WERI-Rb-1 (cell line): ENCODE measurements around the gene MAD1L1.
"Not testable (repeated sequence)": the region's sequence is repeated elsewhere in the genome, so short reads cannot be mapped to it uniquely, and the experiment has no call there.

Source experiments
- DNase-seq: peaks from one replicate; pipeline ENCODE4 v3.0.0-alpha.2; 2020
- H3K27ac ChIP-seq: fragments of 250-450 bp; sonication (Bioruptor Pico); 2 replicates; pipeline ENCODE4 v1.5.1; 2020; ENCODE audit warnings: mild to moderate bottlenecking, moderate library complexity
- H3K27me3 ChIP-seq: fragments of 250-450 bp; sonication (Bioruptor Pico); 2 replicates; pipeline ENCODE4 v1.5.1; 2021; ENCODE audit warnings: mild to moderate bottlenecking, low read depth, moderate library complexity; ENCODE audit not compliant: insufficient read depth, severe bottlenecking
- H3K36me3 ChIP-seq: fragments of 250-450 bp; sonication (Bioruptor Pico); 2 replicates; pipeline ENCODE4 v1.5.1; 2020; ENCODE audit warnings: mild to moderate bottlenecking, moderate library complexity
- H3K4me3 ChIP-seq: 2 replicates; pipeline ENCODE4 v1.5.1; 2011; ENCODE audit warnings: low read depth, mild to moderate bottlenecking, control low read depth, low read length
- H3K9me3 ChIP-seq: fragments of 250-450 bp; sonication (Bioruptor Pico); 2 replicates; pipeline ENCODE4 v1.5.1; 2021; ENCODE audit warnings: mild to moderate bottlenecking, moderate library complexity; ENCODE audit not compliant: severe bottlenecking
- CTCF ChIP-seq: IDR thresholded peaks from 2 replicates; pipeline ENCODE4 v1.5.1; 2011; ENCODE audit warnings: low read depth, mild to moderate bottlenecking, control low read depth, inconsistent platforms, low read length

The MAD1L1 gene

GRCh38 chr7:1931256-1931950, 301.3 kb downstream of the MAD1L1 start:
- Histone ChIP-seq H3K9me3 (no peaks in the 10 kb centered on the region), H3K4me3 (no peak overlapping the region), H3K27ac (no peak overlapping the region), H3K36me3 (peaks cover 6% of the 10 kb centered on the region; the same call in 1 of the 2 replicates), H3K27me3 (no peaks in the 10 kb centered on the region)
- no peak for DNase-seq
- no peak for TF ChIP-seq CTCF

DNA sequence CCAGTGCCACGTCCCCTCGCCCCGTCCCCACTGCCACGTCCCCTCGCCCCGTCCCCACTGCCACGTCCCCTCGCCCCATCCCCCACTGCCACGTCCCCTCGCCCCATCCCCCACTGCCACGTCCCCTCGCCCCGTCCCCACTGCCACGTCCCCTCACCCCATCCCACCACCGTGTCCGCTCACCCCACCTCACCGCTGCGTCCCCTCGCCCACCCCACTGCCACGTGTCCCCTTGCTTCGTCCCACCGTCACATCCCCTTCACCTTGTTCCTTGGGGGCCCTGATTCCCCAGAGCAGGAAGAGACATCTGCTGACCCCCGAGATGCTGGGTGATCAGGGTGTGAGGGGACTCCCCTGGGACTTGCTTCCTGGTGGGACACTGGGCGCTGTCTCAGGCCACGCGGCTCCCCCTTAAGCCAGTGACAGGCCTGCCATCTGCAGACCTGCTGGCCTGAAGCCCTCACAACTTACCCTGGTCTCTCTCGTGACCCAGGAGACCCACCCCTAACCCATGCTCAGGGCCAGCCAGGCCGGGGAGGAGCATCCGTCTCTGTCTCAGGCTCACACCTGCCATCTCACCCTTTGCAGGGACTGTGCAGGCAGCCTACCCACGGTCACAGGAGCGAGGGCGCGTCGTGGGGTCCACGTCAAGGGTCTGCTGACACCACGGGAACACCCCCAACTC, 302.2 kb downstream of the MAD1L1 start:
- H3K4me3 ChIP-seq, result no peak overlapping the region
- TF ChIP-seq CTCF, result no peak
- H3K27ac ChIP-seq, result no peak overlapping the region
- H3K36me3 ChIP-seq, result peaks cover 3% of the 10 kb centered on the region; the same call in 1 of the 2 replicates
- no peaks in the 10 kb centered on the region for H3K9me3 ChIP-seq
- H3K27me3 ChIP-seq, result no peaks in the 10 kb centered on the region
- no peak for DNase-seq

DNA sequence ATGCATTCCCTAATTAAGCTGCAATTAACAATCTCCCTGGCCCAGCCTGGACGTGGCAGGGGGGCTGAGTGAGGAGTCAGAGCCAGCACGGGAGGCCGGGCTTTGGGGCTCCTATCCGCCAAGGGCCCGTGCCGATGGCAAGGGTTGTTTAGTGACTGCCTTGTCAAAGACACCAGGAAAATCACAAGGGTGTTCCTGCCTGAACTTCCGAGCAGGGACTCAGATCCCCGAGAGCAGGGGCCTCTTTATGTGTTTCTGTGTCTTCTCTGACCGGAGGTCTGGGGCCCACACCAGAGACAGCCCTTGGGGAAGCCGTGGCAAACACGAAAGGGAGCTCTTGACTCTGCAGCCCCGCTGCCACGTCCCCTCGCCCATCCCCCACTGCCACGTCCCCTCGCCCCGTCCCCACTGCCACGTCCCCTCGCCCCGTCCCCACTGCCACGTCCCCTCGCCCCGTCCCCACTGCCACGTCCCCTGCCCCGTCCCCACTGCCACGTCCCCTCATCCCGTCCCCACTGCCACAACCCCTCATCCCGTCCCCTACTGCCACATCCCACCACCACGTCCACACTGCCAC, 303.3 kb downstream of the MAD1L1 start:
- DNase-seq, H3K27ac ChIP-seq, H3K4me3 ChIP-seq, H3K9me3 ChIP-seq, H3K27me3 ChIP-seq, H3K36me3 ChIP-seq: not testable (repeated sequence)

DNA sequence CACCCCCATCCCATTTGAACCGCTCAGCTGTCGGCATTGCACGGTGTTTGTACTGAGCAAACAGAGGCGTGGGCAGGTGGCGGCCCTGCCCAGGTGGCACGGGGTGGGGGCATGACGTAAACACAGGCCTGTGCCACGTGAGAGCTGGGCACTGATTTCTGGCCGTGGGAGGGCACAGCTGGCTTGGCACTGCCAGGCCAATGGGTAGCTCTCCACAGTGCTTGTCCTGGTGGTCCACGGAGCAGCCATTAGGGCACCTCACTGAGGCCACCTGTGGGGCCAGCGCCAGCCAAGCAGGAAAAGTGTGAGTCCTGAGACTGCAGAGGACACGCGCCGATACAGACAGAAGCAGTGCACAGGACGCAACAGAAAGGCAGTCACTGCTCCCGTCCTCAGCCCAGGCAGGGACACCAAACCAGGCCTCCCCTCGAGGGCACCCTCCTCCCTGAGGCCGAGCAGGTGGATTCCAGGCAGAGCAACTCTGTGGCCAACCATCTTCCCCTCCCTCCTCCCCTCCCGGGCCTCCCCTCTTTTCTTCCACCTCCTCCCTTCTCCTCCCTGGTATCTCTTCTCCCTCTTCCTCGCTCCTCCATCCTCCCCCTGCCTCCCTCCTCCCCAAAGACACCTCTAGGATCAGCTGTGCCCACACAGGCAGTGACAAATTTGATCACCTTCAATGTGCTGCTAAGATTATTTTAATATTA, 303.9 kb downstream of the MAD1L1 start:
- no peaks in the 10 kb centered on the region for H3K36me3 ChIP-seq
- H3K9me3 ChIP-seq, result no peaks in the 10 kb centered on the region
- TF ChIP-seq CTCF, result no peak
- no peaks in the 10 kb centered on the region for H3K27me3 ChIP-seq
- H3K4me3 ChIP-seq, result no peak overlapping the region
- no peak overlapping the region for H3K27ac ChIP-seq
- no peak for DNase-seq

DNA sequence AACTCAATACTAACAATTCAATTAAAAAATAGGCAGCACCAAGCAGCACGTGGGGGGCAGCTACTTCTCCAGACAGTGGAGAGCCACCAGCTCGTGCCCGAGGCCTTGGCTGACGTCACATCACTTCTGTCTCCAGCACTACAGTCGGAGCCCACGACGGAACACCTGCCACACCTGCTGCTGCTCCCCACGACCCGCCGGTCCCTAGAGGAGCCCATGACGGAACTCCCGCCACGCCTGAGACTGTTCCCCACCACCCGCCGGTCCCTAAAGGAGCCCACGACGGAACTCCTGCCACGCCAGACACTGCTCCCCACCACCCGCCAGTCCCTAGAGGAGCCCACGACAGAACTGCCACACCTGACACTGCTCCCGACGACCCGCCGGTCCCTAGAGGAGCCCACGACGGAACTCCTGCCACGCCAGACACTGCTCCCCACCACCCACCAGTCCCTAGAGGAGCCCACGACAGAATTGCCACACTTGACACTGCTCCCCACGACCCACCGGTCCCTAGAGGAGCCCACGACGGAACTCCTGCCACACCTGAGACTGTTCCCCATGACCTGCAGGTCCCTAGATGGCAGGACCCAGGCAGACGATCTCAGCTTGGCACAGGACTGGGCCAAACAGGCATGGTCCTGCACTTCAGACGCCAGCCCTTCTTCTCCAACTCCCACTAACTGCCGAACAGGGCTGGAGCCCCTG, 304.7 kb downstream of the MAD1L1 start:
- DNase-seq, result no peak
- H3K27me3 ChIP-seq, result no peaks in the 10 kb centered on the region

More for the DNA sequence above, 304.7 kb downstream of the MAD1L1 start:
- no peak overlapping the region for H3K4me3 ChIP-seq
- no peaks in the 10 kb centered on the region for H3K9me3 ChIP-seq
- no peak overlapping the region for H3K27ac ChIP-seq
- no peak for TF ChIP-seq CTCF
- no peaks in the 10 kb centered on the region for H3K36me3 ChIP-seq
